Panc1 (cell line): ENCODE data around the gene ROBO2. TPM values are rescaled to one million over a fixed set of nuclear protein-coding genes. Genes with fewer than 3 reads are reported as not detected.

Experiments used
- ATAC-seq: fragments of 200-7000 bp; cut with Tn5 transposase; 2 replicates; pipeline ENCODE4 v1.9.1; 2020; ENCODE audit warnings: mild to moderate bottlenecking, moderate library complexity
- BruUV-seq: library from RNA; stranded (reverse); fragments of 400-500 nt; replicated peaks from 2 replicates; lab custom pipeline; 2021; lab: Mats Ljungman, UMichigan
- CTCF ChIA-PET: fragments of 300-600 bp; sonication (Branson Sonifier 250); formaldehyde crosslinking; loops from one replicate; lab custom pipeline; 2022; ENCODE audit warnings: antibody characterized with exemption; lab: Charles Lee
- POLR2A ChIA-PET: fragments of 300-600 bp; sonication (Branson Sonifier 250); formaldehyde crosslinking; loops from one replicate; lab custom pipeline; 2022; ENCODE audit warnings: antibody characterized with exemption; lab: Charles Lee
- DNase-seq: peaks from one replicate; pipeline ENCODE4 v3.0.0-alpha.2; 2010; ENCODE audit warnings: low read depth, low spot score
- H3K27ac ChIP-seq: 2 replicates; pipeline ENCODE4 v1.5.1; 2011; ENCODE audit warnings: mild to moderate bottlenecking, low read length, inconsistent platforms
- H3K27me3 ChIP-seq: fragments of 200-500 bp; sonication (Bioruptor generic); 2 replicates; pipeline ENCODE4 v1.6.0; 2014; ENCODE audit warnings: low read length, inconsistent platforms; ENCODE audit not compliant: control insufficient read depth, insufficient read depth
- H3K36me3 ChIP-seq: fragments of 200-500 bp; sonication (Bioruptor generic); 2 replicates; pipeline ENCODE4 v1.5.1; 2014; ENCODE audit warnings: inconsistent platforms, mild to moderate bottlenecking, low read length, moderate library complexity; ENCODE audit not compliant: control insufficient read depth, insufficient read depth
- H3K4me1 ChIP-seq: 2 replicates; pipeline ENCODE4 v1.5.1; 2011; ENCODE audit warnings: inconsistent platforms, mild to moderate bottlenecking, low read length, moderate library complexity; ENCODE audit not compliant: control insufficient read depth, insufficient read depth
- H3K4me3 ChIP-seq, 2 experiments: 2 replicates each; pipeline ENCODE4 v1.5.1; 2011 to 2012; ENCODE audit warnings: low read depth in 2 of 2, low read length in 2 of 2, mild to moderate bottlenecking in 2 of 2, inconsistent platforms in 1 of 2, moderate library complexity in 1 of 2
- H3K9me3 ChIP-seq: fragments of 200-500 bp; sonication (Bioruptor generic); 2 replicates; pipeline ENCODE4 v1.5.1; 2014; ENCODE audit warnings: low read depth, mild to moderate bottlenecking, inconsistent platforms, low read length, moderate library complexity; ENCODE audit not compliant: control insufficient read depth, insufficient read depth
- POLR2AphosphoS5 ChIP-seq: IDR thresholded peaks from 2 replicates; pipeline ENCODE4 v1.6.1; 2012; ENCODE audit warnings: mild to moderate bottlenecking, low read depth, low read length, moderate library complexity
- SIN3A ChIP-seq: IDR thresholded peaks from 2 replicates; pipeline ENCODE4 v1.6.1; 2012; ENCODE audit warnings: low read depth, mild to moderate bottlenecking, low read length, moderate library complexity, borderline replicate concordance; ENCODE audit not compliant: insufficient read depth
- TCF7L2 ChIP-seq: IDR thresholded peaks from 2 replicates; pipeline ENCODE4 v1.6.1; 2011; ENCODE audit warnings: mild to moderate bottlenecking, low read depth, low read length, inconsistent platforms
- in situ Hi-C: cut with HindIII; loops from 2 replicates; pipeline ENCODE4 v1.10.0; 2016; ENCODE audit warnings: low sequenced_read_pairs, low pct_unique_long_range_greater_than_20kb
- intact Hi-C: fragments of 100-400 bp; cut with micrococcal nuclease; formaldehyde crosslinking; loops from one replicate; pipeline ENCODE4 v1.10.0; 2022; ENCODE audit not compliant: unreplicated experiment
- total RNA-seq: library from RNA; stranded (reverse); gene quantifications from one replicate; pipeline ENCODE4 v1.2.1, GENCODE V29; 2021; ENCODE audit not compliant: unreplicated experiment
- TF ChIP-seq, protein P1 (sequence below), 2 experiments: IDR thresholded peaks; 2 replicates each; pipeline ENCODE4 v1.6.1; 2011 to 2012; ENCODE audit warnings: low read depth in 2 of 2, control low read depth in 1 of 2, low read length in 1 of 2, mild to moderate bottlenecking in 1 of 2, moderate library complexity in 1 of 2; ENCODE audit not compliant: insufficient read depth in 1 of 2
- TF ChIP-seq, protein P2 (sequence below): fragments of 450-650 bp; IDR thresholded peaks from 2 replicates; pipeline ENCODE4 v1.5.1; 2017; ENCODE audit warnings: mild to moderate bottlenecking

The ROBO2 gene
- total RNA-seq, 1 experiment from 2014 or later: 1.3 TPM

DNA sequence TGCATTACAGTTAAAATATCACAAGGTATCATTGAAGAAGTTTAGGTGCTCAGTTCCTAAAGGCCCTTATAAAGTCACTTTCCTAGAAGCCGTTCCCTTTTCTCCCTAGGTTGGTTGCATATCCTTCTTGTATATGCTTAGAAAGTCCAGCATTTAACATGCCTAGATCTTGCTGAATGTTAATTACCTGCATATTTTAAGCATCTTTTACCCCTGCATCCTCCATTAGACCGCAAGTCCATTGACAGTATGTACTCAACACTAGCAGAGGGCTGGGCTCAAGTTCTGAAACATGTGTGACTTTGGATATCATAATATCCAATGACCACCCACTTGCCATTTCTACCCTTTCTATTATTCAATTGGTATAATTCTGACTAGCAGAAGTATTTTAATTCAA lies 336.6 kb downstream of the ROBO2 start:
- DNase-seq (no peak), ATAC-seq (no peak)
- in situ Hi-C loops (no loop called here), intact Hi-C loops (no loop called here)
- no peaks in the 10 kb centered on the region for H3K4me1 ChIP-seq
- TF ChIP-seq, protein P1, sequence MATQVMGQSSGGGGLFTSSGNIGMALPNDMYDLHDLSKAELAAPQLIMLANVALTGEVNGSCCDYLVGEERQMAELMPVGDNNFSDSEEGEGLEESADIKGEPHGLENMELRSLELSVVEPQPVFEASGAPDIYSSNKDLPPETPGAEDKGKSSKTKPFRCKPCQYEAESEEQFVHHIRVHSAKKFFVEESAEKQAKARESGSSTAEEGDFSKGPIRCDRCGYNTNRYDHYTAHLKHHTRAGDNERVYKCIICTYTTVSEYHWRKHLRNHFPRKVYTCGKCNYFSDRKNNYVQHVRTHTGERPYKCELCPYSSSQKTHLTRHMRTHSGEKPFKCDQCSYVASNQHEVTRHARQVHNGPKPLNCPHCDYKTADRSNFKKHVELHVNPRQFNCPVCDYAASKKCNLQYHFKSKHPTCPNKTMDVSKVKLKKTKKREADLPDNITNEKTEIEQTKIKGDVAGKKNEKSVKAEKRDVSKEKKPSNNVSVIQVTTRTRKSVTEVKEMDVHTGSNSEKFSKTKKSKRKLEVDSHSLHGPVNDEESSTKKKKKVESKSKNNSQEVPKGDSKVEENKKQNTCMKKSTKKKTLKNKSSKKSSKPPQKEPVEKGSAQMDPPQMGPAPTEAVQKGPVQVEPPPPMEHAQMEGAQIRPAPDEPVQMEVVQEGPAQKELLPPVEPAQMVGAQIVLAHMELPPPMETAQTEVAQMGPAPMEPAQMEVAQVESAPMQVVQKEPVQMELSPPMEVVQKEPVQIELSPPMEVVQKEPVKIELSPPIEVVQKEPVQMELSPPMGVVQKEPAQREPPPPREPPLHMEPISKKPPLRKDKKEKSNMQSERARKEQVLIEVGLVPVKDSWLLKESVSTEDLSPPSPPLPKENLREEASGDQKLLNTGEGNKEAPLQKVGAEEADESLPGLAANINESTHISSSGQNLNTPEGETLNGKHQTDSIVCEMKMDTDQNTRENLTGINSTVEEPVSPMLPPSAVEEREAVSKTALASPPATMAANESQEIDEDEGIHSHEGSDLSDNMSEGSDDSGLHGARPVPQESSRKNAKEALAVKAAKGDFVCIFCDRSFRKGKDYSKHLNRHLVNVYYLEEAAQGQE (IDR thresholded peaks at IDR 0.05; ENCODE audit: insufficient read depth in 1 of 2, low read depth in 2 of 2, low read length in 1 of 2): no peak
- TF ChIP-seq TCF7L2: no peak
- TF ChIP-seq SIN3A: no peak
- TF ChIP-seq POLR2AphosphoS5: no peak
- TF ChIP-seq, protein P2, sequence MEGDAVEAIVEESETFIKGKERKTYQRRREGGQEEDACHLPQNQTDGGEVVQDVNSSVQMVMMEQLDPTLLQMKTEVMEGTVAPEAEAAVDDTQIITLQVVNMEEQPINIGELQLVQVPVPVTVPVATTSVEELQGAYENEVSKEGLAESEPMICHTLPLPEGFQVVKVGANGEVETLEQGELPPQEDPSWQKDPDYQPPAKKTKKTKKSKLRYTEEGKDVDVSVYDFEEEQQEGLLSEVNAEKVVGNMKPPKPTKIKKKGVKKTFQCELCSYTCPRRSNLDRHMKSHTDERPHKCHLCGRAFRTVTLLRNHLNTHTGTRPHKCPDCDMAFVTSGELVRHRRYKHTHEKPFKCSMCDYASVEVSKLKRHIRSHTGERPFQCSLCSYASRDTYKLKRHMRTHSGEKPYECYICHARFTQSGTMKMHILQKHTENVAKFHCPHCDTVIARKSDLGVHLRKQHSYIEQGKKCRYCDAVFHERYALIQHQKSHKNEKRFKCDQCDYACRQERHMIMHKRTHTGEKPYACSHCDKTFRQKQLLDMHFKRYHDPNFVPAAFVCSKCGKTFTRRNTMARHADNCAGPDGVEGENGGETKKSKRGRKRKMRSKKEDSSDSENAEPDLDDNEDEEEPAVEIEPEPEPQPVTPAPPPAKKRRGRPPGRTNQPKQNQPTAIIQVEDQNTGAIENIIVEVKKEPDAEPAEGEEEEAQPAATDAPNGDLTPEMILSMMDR: no peak
- H3K9me3 ChIP-seq: no peaks in the 10 kb centered on the region
- H3K4me3 ChIP-seq: no peak overlapping the region
- H3K27ac ChIP-seq: no peak overlapping the region
- ChIA-PET CTCF (no interaction called here), POLR2A (no interaction called here)
- BruUV-seq: no TSS peak
- H3K27me3 ChIP-seq: no peaks in the 10 kb centered on the region
- H3K36me3 ChIP-seq: no peaks in the 10 kb centered on the region

DNA sequence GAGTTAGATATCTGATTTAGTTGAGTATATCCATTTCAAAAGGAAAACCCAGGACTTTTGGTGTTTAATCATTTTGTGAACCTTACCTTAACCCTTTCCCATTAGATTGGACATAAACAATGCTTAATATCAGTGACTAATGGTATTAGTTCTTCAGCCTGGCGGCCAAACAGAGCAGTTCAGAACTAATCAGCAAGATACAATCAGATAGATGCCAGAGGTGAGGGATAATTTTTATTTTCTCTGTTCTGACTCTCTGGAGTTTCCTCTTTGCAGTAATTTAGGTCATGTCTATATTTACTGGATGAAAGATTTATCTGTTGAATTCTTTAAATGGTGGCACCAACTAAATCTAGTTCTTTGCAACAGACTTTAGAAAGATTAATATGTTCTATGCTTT lies 337.8 kb downstream of the ROBO2 start:
- ATAC-seq: no peak
- DNase-seq: no peak
- Histone ChIP-seq H3K27me3 (no peaks in the 10 kb centered on the region), H3K4me3 (no peak overlapping the region), H3K36me3 (no peaks in the 10 kb centered on the region), H3K9me3 (no peaks in the 10 kb centered on the region), H3K27ac (no peak overlapping the region), H3K4me1 (no peaks in the 10 kb centered on the region)
- CTCF ChIA-PET: no interaction called here
- intact Hi-C loops (no loop called here), in situ Hi-C loops (no loop called here)
- POLR2A ChIA-PET: no interaction called here
- BruUV-seq: no TSS peak
- no peak for TF ChIP-seq TCF7L2
- TF ChIP-seq, protein P2: no peak
- TF ChIP-seq POLR2AphosphoS5: no peak
- TF ChIP-seq SIN3A: no peak
- TF ChIP-seq, protein P1 (IDR thresholded peaks at IDR 0.05; ENCODE audit: insufficient read depth in 1 of 2, low read depth in 2 of 2, low read length in 1 of 2): no peak
